ENCODE data around the gene PLVAP.

PLVAP gene

GRCh38 chr19:17389957-17390664 is 13.0 kb upstream of the PLVAP start:
- TF ChIP-seq CTCF (IDR thresholded peaks at IDR 0.05; ENCODE audit: low read depth, low read length), result no peak; the same call in 1 of the 2 replicates
- no peak for DNase-seq (ENCODE audit: extremely low read depth, low read depth)

GRCh38 chr19:17389288-17389687 is 12.1 kb upstream of the PLVAP start:
- no peak for DNase-seq (ENCODE audit: extremely low read depth, low read depth)
- no peak for TF ChIP-seq CTCF (IDR thresholded peaks at IDR 0.05; ENCODE audit: low read depth, low read length)

- TF ChIP-seq CTCF (IDR thresholded peaks at IDR 0.05; ENCODE audit: low read depth, low read length), result peak; percentile 96
- DNase-seq (ENCODE audit: extremely low read depth, low read depth), result no peak
Measured at GRCh38 chr19:17385878-17386611, 8.9 kb upstream of the PLVAP start.

GRCh38 chr19:17380426-17381138 is 3.4 kb upstream of the PLVAP start:
- DNase-seq (ENCODE audit: extremely low read depth, low read depth), result no peak
- TF ChIP-seq CTCF (IDR thresholded peaks at IDR 0.05; ENCODE audit: low read depth, low read length), result no peak

- no peak for TF ChIP-seq CTCF (IDR thresholded peaks at IDR 0.05; ENCODE audit: low read depth, low read length)
- no peak for DNase-seq (ENCODE audit: extremely low read depth, low read depth)
Measured at GRCh38 chr19:17379221-17379631, 2.1 kb upstream of the PLVAP start.

- no peak for TF ChIP-seq CTCF (IDR thresholded peaks at IDR 0.05; ENCODE audit: low read depth, low read length)
- no peak for DNase-seq (ENCODE audit: extremely low read depth, low read depth)
Measured at GRCh38 chr19:17378271-17378670, 1.1 kb upstream of the PLVAP start.

All from AG09319 (cell line).